GM21737 (cell line): Measurements from ENCODE around the gene SH3RF3.

ENCODE experiments used
- ATAC-seq: cut with Tn5 transposase; IDR thresholded peaks from one replicate; pipeline ENCODE4 v1.9.1; 2021; ENCODE audit warnings: mild to moderate bottlenecking, moderate library complexity; ENCODE audit not compliant: unreplicated experiment

The SH3RF3 gene

DNA sequence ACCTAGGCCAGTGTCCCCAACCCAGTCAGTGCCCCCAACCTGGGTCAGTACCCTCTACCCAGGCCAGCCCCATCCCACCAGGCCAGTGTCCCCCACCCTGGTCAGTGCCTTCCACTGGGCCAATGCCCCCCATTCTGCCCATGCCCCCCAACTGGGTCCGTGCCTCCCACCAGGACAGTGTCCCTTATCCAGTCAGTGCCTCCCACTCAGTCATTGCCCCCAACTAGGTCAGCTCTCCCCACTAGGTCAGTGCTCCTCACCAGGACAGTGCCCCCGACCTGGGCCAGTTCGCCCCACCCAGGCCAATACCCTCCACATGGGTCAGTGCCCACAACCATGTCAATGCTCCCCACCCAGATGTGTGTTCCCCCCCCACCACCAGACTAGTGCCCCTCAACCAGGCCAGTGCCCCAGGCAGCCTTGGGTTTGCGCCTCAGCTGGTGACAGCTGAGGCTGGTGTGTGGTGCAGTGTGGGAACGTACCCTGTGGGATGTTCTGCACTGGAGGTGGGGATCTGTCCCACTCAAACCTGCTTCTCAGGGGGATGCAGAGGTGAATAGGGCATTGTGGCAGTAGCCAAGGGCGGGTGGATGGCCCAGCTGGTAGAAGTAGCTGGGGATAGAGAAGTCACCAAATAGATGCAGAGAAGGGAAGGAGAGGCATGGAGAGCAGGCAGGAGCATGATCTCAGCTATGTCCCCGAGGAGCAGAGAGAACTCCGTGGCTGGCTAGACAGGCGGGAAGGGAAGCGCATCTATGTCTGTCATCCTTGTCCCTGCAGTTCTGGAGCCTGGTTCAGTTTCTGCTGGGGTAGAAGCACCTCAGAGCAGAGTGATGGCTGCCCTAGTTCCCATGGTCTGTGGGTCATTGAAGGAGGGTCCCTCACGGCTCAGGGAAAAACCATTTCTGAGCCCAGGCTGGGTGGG, 168.8 kb downstream of the SH3RF3 start:
- ATAC-seq, result no peak

DNA sequence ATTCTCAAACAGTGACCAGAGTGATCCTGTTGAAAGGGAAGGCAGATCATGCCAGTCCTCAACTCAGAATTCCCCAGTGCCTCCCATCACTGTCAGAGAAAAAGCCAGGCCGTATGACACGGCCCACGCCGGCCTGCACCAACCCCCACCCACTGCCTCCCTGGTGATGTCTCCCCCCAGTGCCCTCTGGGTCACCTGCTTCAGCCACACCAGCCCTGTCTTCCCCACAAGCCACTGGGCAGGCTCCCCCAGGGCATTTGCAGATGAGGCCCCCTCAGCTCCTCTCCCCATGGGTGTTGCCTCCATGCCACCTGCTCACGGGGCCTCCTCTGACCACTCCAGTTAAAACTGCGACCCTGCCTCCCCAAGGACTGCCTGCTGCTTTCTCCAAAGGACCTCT, 169.8 kb downstream of the SH3RF3 start:
- no peak for ATAC-seq

DNA sequence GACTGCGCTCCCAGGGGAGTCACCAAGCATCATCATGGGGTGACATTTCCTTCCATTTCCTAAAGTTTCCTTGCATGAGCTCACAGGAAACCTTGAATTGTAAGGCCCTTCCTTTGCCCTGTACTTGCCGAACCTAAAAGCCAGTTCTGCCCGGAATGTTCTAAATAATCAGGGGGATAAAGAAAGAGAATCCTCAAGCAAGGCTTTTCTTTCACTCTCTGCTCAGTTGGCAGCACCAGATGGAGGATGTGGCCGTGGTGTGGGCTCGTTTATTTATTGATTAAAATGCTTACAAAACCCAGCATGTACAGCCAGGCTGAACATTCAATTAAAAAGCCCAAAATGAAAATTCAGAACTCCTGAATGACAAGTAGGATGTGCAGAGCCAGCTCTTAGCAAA, 170.5 kb downstream of the SH3RF3 start:
- ATAC-seq, result no peak

DNA sequence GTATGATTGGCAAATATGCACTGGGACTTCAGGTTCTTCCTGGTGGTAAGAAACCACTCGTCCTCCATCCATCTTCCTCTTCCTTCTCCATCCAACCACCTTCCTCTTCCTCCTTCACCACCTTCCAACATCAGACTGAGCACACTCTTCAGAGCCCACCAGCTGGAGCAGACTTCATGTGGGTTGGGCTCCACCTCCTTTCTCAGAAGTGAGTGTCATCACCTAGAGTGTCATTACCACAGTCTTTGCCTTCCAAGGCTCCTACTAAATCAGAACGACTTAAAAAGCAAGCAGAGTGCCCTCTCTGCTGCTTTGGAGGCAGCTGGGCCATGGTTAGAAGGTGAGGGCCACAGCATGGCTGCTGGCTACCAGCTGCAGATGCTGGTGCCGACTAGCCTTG, 171.6 kb downstream of the SH3RF3 start:
- no peak for ATAC-seq

DNA sequence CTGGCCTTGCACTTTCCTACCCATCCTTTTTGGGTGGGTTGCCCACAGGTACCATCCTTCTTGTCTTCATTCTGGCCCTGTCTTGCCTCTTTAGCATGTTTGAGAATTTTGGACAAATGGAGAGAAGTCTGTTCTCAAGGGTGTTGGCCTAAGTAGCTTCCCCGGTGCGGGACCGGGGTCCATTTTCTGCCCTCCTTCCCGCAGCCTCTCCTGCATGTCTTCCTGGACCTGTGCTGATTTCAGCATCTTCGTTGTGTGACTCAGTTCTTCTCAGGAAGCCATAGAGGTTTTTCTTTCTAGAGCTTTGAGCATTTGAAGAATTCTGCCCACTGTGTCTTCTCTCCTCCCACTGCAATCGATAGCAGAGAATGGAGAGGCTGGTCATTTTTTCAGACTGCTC, 172.7 kb downstream of the SH3RF3 start:
- no peak for ATAC-seq

DNA sequence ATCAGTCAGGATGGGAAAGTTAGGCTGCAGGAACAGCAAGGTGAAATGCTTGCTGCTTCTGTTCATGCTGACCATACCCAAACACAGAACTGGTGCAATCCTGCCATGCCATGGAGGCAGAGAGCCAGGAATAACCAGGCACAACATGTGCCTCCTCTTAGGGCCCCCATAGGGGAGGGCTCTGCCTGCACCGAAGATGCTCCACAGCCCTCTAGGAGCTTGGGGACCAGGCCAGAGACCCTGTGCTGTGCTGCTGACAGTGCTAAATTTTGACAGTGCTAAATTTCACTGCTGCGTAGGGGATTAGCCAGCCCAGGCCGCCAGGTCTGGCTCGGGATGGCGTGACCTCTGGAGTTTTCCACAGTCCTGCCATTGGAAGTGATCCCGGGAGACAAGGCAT, 173.3 kb downstream of the SH3RF3 start:
- ATAC-seq, result no peak

DNA sequence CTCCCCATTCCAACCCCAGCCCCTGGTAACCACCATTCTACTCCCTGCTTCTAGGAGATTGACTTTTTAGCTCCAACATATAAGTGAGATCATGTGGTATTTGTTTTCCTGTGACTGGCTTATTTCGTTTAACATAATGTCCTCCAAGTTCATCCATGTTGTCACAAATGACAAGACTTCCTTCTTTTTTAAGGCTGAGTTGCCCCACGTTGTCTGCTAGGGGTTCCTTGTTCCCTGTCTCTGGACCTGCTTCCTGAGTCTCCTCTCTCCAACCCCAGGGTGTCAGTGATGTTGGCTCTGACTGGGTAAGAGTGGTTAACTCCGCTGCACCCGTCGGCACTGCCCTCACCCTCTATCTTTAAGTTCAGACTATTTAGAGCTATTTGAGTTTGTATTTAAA, 175.2 kb downstream of the SH3RF3 start:
- ATAC-seq, result no peak

DNA sequence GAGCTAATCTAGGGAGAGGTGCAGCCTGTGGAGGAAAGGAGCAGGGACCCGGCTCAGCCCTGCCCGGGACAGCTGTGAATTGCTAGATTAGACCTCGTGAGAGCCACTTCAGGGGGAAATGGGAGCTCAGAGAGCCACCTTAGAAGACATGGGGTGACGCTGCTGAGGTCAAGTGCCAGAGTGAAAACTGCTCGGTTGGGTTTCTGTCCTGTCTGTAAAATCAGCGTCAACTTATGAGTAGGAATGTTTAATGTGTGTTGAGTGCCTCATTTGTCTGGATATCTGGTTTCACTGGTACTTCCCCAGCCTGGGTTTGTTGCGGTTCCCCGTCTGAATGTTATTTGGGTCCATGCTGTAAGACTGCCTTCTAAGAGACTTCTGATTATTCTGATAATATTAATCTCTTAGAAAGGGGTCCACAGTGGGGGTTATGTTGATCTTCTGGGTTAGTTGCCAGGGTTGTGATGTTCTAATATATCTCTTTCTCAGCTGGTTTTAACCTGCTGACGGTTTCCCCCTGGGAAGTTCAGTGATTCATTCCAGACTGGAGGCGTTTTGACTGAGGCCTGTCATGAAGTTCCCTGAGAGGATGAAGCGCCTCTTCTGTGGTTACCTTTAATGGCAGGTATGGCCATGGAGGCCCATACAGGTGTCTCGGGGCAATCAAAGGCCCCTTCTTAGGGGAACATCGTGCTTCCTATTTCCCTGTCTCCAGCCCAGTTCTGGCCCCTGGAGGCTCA, 175.9 kb downstream of the SH3RF3 start:
- ATAC-seq, result no peak

DNA sequence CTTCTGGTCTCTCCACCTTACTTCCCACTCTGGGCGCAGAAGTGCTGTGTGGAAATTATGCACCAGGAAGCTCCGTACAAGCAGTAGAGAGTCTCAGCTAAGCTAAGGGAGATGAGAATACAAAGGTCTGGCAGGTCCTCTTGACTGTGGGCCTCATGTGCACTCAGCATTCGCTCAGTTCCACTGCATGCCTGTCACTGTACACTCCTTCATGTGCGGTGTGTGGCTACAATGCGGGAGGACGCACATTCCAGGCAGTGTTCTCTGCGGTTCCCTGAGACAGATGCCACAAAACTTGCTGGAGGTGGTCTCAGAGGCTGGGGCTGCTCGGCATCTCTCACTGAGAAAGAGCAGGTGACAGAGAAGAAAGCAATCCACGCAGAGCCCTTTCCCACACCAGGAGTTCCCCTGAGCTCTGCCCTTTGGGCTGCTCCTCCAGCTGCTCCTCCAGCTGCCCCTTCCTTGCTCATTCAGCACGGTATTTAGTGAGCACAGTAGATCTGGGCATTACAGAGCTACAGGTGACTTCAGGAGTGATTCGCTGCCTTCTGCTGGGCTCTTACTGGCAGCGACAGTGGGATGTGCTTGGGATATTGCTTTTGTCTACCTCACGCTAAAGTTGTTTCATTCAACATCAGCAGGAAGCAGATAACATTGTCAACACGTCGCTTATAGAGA, 176.6 kb downstream of the SH3RF3 start:
- no peak for ATAC-seq

DNA sequence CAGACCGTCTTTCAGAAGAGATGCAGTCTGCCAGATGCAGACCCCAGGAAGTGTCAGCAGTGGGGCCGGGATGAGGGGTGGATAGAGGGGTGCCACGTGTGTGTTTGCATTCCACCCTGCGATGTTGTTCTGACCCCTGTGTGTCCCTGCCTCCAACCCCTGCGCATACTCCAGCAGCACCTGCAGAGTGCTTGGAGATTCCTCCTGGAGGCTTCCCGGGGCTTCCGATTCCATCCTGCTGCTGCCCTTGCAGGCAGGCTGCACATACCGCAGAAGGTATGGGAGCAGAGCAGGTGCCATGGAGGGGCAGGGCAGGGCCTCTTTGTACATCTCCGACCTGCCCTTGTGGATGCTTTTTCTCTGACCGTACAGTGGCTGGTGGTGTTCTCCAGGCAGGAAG, 177.2 kb downstream of the SH3RF3 start:
- ATAC-seq, result no peak

DNA sequence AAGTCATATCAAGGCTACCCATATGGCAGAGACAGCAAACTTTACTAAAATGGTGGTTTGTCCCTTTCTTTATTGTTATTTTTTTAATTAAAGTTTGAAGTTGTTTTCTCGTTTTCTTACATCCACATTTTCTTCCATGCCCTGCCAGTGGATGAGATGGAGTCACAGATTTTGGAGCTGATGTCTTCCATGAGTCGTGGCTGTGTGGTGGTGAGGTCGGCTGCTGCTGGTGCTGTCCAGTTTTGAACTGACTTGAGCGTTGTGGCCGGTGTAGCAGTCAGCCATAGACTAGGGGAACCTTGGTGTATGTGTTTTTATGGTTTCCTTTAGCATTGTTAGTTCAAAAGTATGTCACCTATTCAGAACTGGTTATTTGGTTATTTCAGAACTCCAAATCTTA, 182.8 kb downstream of the SH3RF3 start:
- ATAC-seq, result no peak

DNA sequence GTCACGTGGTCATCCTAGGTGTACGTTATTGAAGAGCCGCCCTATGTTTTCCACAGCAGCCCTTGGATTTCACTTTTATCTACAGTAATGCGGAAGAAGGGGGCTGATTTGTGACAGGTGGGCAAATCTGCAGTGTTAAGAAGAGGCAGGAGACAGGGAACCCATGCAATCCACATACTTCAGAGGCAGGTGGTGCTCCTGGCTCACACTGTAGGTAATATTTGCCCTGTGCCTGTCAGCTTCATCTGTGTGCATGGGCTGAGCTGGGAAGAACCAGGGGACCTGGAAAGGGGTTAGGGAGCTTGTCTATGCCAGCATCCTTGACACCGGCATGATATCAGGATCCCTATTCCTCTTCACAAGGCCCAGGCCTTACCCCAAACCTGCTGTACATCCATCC, 183.9 kb downstream of the SH3RF3 start:
- ATAC-seq, result no peak

DNA sequence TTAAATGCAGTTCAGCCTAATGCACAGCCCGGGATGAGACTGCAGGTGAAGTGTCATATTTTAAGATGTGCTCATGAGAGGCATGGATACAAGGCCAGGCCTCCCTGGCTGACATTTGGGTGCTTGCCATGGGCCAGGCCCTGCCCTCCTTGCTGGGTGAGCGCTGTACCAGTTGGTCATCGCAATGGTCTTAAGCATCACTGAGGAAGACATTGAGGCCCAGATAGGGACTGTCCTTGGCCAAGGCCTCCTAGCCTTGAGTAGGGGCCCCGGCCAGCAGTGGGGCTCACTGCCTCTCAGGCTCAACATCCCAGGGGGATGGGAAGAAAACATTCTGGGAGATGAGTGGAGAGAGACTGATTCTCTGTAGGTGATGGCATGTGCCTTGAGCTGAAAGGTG, 184.3 kb downstream of the SH3RF3 start:
- no peak for ATAC-seq

DNA sequence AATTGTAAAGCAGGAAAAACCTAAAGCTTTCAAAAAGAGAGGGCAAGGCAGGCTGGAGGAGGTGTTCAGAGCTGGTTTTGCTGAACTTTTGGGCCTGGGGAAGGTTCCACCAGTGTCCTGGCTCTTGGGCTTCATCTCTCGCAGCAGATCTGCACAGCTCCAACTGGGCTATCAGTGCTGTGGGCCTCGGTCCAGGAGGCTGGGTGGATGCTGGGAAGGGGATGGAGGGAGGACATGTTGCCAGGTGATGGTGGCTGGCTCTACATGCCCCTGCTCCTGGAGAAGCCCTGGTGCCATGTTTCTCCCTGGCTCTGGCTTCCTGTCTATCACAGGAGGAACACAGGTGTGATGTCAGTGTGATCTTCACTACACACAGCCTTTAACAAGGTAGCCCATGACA, 187.1 kb downstream of the SH3RF3 start:
- ATAC-seq, result no peak

DNA sequence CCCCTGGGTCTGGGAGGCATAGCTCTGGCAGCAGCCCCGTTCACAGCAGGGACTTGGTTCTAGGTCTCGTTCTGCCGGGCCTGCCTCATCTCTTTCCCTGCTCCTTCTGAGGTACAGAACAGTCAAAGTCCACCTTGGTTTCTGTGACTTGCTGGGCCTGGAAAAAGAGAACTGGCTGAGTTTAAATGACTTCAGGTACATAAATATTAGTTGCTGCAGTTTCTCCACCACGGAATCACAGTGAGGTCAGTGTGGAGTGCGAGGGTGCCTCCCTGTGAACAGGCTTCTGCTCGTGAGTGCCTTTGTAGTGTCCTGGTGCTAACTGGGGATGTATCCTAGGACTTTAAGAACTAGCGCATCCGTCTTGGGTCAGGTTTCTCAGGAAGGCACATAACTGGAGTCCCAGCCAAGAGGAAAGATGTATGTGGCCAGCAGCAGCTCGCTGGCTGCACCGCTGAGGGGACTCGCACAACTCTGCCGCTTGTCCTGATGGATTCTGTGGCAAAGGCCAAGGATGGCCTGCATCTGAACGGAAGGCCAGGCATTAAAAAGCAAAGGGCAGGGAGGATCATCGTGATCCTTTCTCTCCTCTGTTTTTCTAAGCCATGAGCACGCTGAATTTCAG, 188.6 kb downstream of the SH3RF3 start:
- ATAC-seq, result no peak

DNA sequence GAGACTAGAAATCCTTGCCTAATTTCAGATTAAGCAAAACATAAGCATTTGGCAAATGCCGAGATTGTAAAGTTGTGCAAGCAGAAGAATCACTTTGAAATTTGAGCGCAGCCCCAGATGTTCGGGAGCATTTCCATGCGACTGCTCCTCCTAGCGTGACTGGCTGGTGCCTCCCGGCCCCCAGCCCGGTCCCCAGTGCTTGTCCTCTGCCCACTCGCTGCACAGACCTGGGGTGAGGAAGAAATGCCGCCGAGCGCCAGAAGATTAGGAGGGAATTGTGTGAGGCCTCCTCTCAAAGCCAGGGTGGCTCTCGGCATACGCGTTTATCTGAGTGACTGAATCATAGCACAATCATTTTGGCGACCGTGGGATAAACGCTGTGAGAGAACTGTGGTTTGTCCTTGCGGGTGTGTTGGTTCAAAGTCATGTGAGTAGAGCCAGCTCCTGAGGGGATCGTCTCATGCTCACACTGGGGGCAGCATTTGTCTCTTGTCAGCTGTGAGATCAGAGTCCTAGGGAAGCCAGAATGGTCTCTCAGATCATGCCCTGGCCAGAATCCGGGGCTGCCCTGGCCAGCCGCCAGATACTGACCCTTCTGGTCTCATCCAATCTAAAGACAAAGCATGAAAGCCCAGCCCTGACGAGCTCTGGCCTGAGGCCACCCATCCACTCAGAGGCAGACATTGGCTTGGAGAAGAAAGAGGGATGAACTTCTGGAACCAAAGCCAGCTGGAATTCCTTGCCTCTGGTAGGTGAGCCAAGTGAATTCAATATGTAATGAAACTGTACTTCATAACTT, 189.3 kb downstream of the SH3RF3 start:
- ATAC-seq, result no peak

DNA sequence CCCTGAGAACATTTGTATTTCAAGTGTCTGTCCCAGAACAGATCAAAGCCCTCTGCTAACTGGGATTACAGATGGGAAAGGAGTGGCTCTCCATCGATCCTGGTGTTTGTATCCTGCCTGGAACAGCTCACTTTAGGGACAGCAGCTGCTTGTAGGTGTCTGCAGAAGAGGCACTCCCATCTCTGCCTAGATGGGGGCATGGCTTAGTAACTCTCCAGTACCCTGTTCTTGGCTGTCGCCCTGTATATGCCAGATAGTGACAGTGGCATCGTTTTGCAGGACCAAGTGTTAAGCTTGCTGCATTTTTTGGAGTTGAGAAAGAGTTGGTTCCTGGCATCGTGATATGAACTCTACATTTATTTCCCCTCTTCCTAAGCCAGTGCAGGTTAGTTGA, 189.9 kb downstream of the SH3RF3 start:
- ATAC-seq, result no peak

DNA sequence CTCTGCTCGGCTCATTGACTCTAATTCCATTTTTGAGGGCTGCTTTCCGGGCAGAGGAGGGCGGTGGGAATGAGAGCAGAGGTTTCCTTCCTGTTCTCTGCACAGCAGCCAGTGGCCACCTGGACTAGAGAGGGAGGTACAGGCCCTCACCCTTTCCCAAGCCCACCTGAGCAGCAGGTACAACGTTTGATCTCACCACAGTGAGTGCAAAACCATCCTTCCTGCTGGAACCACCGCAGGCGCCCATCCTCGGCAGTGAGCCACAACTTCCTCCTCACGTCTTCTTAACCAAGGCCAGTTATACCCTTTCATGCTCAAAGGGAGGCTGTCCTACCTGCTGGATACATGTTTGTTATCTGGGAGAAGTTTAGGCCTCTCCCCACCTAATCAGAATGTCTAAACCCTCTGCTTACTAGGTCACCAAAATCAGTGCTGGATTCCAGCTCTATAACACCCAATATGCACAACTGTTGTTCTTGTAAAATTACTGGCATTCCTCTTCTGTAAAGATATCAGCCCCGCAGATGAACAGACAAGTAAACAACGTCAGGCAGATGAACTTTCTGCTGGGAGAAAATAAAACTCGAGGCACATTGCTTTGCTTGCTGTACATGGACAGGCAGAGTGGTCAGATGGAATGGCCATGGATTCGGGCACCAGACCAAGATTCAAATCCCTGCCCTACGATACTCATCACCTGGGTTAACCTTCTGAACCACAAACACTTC, 191.4 kb downstream of the SH3RF3 start:
- ATAC-seq, result no peak

DNA sequence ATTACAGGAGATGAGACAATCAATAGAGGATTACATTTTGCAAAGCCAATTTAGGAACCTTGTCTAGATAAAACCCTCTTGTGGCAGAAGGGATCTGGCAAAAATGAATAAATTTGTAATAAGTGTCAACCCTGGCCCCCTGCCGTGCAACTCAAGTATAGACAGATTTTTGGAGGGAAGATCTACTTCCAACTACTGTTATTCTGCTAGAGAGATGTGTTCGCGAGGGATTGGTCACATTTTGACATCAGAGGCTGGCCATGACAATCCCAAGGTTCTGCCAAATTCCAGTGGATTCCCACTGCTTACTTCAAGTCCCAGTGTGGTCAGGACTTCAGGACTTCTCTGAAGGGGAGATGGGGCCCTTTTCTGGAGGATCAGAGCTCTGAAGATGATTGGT, 192.6 kb downstream of the SH3RF3 start:
- no peak for ATAC-seq

DNA sequence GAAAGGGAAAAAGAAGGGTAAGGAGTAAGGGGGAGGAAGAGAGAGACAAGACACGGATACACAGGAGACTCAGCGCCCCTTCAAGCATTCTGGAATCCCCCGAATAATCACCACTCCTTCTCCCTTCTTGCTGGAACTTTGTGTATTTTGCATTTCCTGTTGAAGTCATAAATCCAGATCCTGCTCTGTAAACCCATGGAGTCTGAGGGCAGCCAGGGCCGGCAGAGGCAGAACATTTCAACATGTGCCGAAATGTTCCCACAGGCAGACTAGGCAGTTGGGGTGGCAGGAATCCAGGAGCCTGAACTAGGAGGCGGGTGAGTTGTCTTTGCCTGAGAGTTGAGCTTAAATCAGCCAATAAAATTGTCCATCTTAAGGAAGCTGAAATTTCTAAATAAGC, 193.1 kb downstream of the SH3RF3 start:
- ATAC-seq, result no peak
